Epithelial cell of esophagus (primary cell): ENCODE data around the gene ADD3.
"Not testable (repeated sequence)": the region's sequence is repeated elsewhere in the genome, so short reads cannot be mapped to it uniquely, and the experiment has no call there.

Experiments
- DNase-seq: peaks from one replicate; pipeline ENCODE4 v3.0.0; 2010; ENCODE audit warnings: low read depth
- H3K4me3 ChIP-seq: 2 replicates; pipeline ENCODE4 v1.5.1; 2011; ENCODE audit warnings: mild to moderate bottlenecking, low read length, control low read depth
- TF ChIP-seq, protein P1 (sequence below): IDR thresholded peaks from 2 replicates; pipeline ENCODE4 v1.5.1; 2011; ENCODE audit warnings: low read depth, mild to moderate bottlenecking, low read length, control low read depth, inconsistent platforms; ENCODE audit not compliant: insufficient read depth; ENCODE audit errors: missing control alignments

ADD3 gene

DNA sequence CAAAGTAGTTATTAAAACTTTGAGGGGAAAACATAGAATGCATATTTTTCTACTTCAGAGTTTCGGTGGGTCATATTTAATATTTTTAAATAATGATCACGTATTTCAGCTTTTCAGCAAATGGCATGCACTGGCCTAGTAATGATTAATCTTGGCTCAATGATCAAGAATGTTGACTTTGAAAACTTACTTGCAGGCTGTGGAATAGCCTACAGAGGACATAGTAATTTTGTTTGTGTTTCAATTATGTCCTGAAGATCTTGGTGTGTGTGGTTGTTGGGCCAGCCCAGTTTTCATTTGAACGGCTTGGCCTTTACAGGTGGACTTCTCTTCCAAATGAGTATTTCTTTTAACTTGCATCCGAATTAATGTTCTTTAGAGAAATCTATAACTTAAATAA lies 35.1 kb downstream of the ADD3 start:
- H3K4me3 ChIP-seq, result no peak overlapping the region
- TF ChIP-seq, protein P1, sequence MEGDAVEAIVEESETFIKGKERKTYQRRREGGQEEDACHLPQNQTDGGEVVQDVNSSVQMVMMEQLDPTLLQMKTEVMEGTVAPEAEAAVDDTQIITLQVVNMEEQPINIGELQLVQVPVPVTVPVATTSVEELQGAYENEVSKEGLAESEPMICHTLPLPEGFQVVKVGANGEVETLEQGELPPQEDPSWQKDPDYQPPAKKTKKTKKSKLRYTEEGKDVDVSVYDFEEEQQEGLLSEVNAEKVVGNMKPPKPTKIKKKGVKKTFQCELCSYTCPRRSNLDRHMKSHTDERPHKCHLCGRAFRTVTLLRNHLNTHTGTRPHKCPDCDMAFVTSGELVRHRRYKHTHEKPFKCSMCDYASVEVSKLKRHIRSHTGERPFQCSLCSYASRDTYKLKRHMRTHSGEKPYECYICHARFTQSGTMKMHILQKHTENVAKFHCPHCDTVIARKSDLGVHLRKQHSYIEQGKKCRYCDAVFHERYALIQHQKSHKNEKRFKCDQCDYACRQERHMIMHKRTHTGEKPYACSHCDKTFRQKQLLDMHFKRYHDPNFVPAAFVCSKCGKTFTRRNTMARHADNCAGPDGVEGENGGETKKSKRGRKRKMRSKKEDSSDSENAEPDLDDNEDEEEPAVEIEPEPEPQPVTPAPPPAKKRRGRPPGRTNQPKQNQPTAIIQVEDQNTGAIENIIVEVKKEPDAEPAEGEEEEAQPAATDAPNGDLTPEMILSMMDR, result no peak
- no peak for DNase-seq

DNA sequence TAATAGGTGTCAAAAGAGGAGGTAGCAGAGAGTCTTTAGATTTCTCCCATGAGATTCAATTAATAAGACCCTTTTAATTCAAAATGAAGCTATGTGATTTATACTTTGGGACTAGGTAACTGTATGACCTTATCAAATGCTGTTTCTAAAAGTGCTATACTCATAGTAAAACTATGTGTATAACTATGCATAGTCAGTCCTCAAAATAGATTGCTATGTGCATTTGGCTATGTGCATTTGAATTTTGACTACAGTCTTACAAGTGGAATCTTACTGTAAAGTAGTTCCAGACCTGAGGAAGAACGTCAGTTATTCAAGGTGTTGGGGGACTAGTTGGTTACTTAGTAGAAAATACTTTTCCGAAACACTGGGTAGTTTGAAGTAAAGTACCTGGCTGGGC lies 36.9 kb downstream of the ADD3 start:
- no peak overlapping the region for H3K4me3 ChIP-seq
- TF ChIP-seq, protein P1, result no peak
- DNase-seq, result no peak

DNA sequence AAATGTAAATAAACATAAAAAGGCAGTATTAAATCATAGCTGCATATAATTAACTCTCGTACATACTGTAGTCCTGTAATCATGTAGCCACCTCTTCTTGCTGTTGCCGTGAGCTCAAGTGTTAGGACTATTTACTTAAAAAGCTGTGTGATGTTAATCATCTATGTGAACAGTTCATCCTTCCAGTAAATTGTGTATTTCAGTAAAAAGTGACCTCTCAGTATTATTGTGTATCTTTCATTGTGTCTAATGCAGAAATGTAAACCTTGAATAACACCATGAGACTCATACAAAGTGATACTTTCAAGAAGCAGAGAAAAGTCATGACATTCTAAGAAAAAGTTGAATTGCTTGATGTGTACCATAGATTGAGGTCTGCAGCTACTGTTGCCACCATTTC lies 38.0 kb downstream of the ADD3 start:
- DNase-seq, result no peak
- TF ChIP-seq, protein P1, result no peak

DNA sequence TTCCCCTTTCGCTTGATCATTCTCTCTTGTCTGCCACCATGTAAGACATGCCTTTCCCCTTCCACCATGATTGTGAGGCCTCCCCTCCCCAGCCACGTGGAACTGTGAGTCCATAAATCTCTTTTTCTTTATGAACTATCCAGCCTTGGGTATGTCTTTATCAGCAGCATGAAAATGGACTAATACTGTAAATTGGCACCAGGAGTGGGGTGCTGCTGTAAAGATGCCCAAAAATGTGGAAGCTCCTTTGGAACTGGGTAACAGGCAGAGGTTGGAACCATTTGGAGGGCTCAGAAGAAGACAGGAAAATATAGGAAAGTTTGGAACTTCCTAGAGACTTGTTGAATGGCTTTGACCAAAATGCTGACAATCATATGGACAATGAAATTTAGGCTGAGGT lies 40.4 kb downstream of the ADD3 start:
- not testable (repeated sequence) for DNase-seq, H3K4me3 ChIP-seq

More for the DNA sequence above, 38.0 kb downstream of the ADD3 start:
- no peak overlapping the region for H3K4me3 ChIP-seq

DNA sequence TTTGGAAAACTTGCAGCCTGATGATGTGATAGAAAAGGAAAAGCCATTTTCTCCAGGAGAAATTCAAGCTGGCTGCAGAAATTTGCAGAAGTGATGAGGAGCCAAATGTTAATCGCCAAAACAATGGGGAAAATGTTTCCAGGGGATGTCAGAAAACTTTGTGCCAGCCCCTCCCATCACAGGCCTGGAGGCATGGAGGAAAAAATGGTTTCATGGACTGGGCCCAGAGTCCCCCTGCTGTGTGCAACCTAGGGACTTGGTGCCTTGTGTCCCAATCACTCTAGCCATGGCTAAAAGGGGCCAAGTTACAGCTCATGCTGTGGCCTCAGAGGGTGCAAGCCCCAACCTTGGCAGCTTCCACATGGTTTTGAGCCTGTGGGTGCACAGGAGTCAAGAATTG lies 41.0 kb downstream of the ADD3 start:
- DNase-seq, result no peak
- no peak overlapping the region for H3K4me3 ChIP-seq
- TF ChIP-seq, protein P1, result no peak

DNA sequence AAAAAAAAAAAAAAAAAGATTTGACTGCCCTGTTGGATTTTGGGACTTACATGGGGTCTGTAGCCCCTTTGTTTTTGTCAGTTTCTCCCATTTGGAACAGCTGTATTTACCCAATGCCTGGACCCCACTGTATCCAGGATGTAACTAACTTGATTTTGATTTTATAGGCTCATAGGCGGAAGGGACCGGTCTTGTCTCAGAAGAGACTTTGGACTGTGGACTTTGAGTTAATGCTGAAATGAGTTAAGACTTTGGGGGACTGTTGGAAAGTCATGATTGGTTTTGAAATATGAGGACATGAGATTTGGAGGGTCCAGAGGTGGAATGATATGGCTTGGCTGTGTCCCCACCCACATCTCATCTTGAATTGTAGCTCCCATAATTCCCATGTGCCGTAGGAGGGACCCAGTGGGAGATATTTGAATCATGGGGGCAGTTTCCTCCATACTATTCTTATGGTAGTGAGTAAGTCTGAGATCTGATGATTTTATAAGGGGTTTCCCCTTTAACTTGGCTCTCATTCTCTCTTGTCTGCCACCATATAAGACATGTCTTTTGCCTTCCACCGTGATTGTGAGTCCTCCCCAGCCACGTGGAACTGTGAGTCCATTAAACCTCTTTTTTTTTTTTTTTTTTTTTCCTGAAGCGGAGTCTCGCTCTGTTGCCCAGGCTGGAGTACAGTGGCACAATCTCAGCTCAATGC lies 42.3 kb downstream of the ADD3 start:
- H3K4me3 ChIP-seq, DNase-seq: not testable (repeated sequence)

DNA sequence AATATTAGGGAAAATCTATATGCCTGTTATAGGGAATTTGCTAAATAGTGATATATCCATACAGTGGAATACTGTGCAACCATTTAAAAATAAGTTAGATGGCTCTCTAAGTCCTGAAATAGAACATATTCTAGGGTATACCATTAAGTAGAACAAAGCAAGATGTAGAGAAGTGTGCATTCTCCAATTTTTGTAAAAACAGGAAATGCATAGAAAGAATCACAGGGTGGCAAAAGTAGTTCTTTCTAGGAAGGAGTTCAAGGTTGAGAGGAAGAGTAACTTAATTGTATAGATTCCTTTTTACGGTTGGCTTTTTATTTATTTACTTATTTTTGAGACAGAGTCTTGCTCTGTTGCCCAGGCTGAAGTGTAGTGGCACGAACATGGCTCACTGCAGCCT lies 43.7 kb downstream of the ADD3 start:
- DNase-seq, result no peak
- H3K4me3 ChIP-seq, result no peak overlapping the region
- TF ChIP-seq, protein P1, result no peak

DNA sequence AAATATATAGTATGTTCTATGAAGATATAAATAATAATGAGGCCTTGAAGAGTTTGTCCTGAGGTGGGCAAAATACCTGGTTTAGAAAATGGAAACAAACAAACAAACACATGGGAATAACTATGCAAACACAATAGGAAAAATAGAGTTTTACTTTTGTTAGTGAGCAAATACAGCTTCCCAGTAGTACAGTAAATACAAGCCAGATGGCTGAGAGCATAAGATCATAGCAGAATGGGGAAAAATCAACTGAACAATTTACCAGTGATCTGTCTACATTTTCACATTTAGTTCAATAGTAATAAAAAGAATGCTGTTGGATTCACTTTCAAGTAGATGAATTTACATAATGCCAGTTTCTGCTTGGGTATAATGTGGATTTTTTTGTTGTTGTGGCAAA lies 45.1 kb downstream of the ADD3 start:
- no peak for DNase-seq
- TF ChIP-seq, protein P1, result no peak
- no peak overlapping the region for H3K4me3 ChIP-seq
